Sigmoid colon (tissue), 4 donors: ENCODE measurements around the gene RANBP1.

Source experiments
- CTCF ChIP-seq, 4 experiments: fragments of 450-650 bp in 3 of 4; fragments of 200-600 bp in 1 of 4; IDR thresholded peaks; one replicate each; pipeline ENCODE4 v1.5.1; 2016 to 2019; ENCODE audit warnings: antibody characterized with exemption in 4 of 4, mild to moderate bottlenecking in 3 of 4, moderate library complexity in 2 of 4
- EP300 ChIP-seq, 4 donors: sonication (generic); formaldehyde crosslinking; IDR thresholded peaks; one replicate each; pipeline ENCODE4 v1.6.1; 2017; ENCODE audit warnings: antibody characterized with exemption in 4 of 4
- POLR2A ChIP-seq, 2 donors: fragments of 450-650 bp; IDR thresholded peaks; one replicate each; pipeline ENCODE4 v1.6.1; 2016; ENCODE audit warnings: antibody characterized with exemption in 2 of 2, mild to moderate bottlenecking in 2 of 2, moderate library complexity in 2 of 2
- POLR2AphosphoS5 ChIP-seq, 4 donors: sonication (generic); formaldehyde crosslinking; IDR thresholded peaks; one replicate each; pipeline ENCODE4 v1.6.1; 2017; ENCODE audit warnings: antibody characterized with exemption in 4 of 4

- TF ChIP-seq CTCF (IDR thresholded peaks at IDR 0.05) = no peak
- no peak for TF ChIP-seq POLR2A (IDR thresholded peaks at IDR 0.05)
- no peak for TF ChIP-seq POLR2AphosphoS5 (IDR thresholded peaks at IDR 0.05)
- no peak for TF ChIP-seq EP300 (IDR thresholded peaks at IDR 0.05)
Observed at GRCh38 chr22:20175597-20175900, 59.6 kb downstream of the RANBP1 start.
